HCT116 (cell line): ENCODE results near the gene ZSCAN21. TPM values are rescaled to one million over a fixed set of nuclear protein-coding genes. Genes with fewer than 3 reads are reported as not detected.
A peak's percentile ranks its signal among the peaks of the same experiment; 100 is the strongest.

Experiments
- ATAC-seq: fragments of 200-7000 bp; cut with Tn5 transposase; 2 replicates; pipeline ENCODE4 v1.9.1; 2020; ENCODE audit warnings: mild to moderate bottlenecking, moderate library complexity
- BruUV-seq: library from RNA; stranded (reverse); fragments of 400-500 nt; replicated peaks from 2 replicates; lab custom pipeline; 2021; lab: Mats Ljungman, UMichigan
- CTCF ChIA-PET: fragments of 300-600 bp; sonication (Branson Sonifier 250); formaldehyde crosslinking; loops from one replicate; lab custom pipeline; 2021; ENCODE audit warnings: antibody characterized with exemption; lab: Charles Lee
- POLR2A ChIA-PET: fragments of 300-600, 350-600 bp; sonication (Branson Sonifier 250); formaldehyde crosslinking; loops from one replicate; lab custom pipeline; 2021; ENCODE audit warnings: antibody characterized with exemption; lab: Charles Lee
- RAD21 ChIA-PET, 2 experiments: fragments of 300-600 bp; sonication (Branson Sonifier 250); formaldehyde crosslinking; loops; one replicate each; lab custom pipeline; 2023; ENCODE audit warnings: low total read pairs in 2 of 2; ENCODE audit not compliant: uncharacterized antibody in 2 of 2, unreplicated experiment in 2 of 2, low non-redundant PET in 1 of 2; lab: Charles Lee
- DNase-seq: peaks from one replicate; pipeline ENCODE4 v3.0.0-alpha.2; 2010; ENCODE audit warnings: low read depth, low spot score
- H2AFZ ChIP-seq: fragments of 200-600 bp; shearing (Covaris generic), sonication (generic); 2 replicates; pipeline ENCODE4 v1.6.1; 2017; ENCODE audit warnings: low read depth, mixed run types, mixed read lengths, antibody characterized with exemption, low read length; ENCODE audit not compliant: poor library complexity, severe bottlenecking
- H3K27ac ChIP-seq: 2 replicates; pipeline ENCODE4 v1.5.1; 2012; ENCODE audit warnings: low read depth, low read length
- H3K27me3 ChIP-seq: fragments of 200-600 bp; sonication (generic); 2 replicates; pipeline ENCODE4 v1.6.1; 2016; ENCODE audit warnings: mixed run types, low read length, mixed read lengths; ENCODE audit not compliant: insufficient read depth
- H3K36me3 ChIP-seq, 2 experiments: fragments of 200-500 bp in 1 of 2; fragments of 200-600 bp in 1 of 2; sonication (Bioruptor generic) in 1 of 2; sonication (generic) in 1 of 2; 2 replicates each; pipeline versions ENCODE4 v1.5.1 to v1.6.1; 2014 to 2016; ENCODE audit warnings: low read length in 2 of 2, inconsistent platforms in 1 of 2, mixed read lengths in 1 of 2, mixed run types in 1 of 2; ENCODE audit not compliant: insufficient read depth in 2 of 2, control insufficient read depth in 1 of 2
- H3K4me1 ChIP-seq, 2 experiments: fragments of 200-600 bp in 1 of 2; sonication (generic) in 1 of 2; 2 replicates each; pipeline versions ENCODE4 v1.5.1 to v1.6.1; 2012 to 2017; ENCODE audit warnings: low read length in 2 of 2, inconsistent platforms in 1 of 2, mild to moderate bottlenecking in 1 of 2, mixed read lengths in 1 of 2, mixed run types in 1 of 2, moderate library complexity in 1 of 2; ENCODE audit not compliant: insufficient read depth in 2 of 2, control insufficient read depth in 1 of 2
- H3K4me2 ChIP-seq: fragments of 200-600 bp; sonication (generic); 2 replicates; pipeline ENCODE4 v1.6.1; 2017; ENCODE audit warnings: mixed run types, low read length, mixed read lengths
- H3K4me3 ChIP-seq, 2 experiments: fragments of 200-600 bp in 1 of 2; sonication (generic) in 1 of 2; replicated peaks in 1 of 2; 2 replicates each; pipeline ENCODE4 v1.5.1; 2011 to 2016; ENCODE audit warnings: low read length in 2 of 2, control low read depth in 1 of 2, low read depth in 1 of 2, mild to moderate bottlenecking in 1 of 2, mixed read lengths in 1 of 2, mixed run types in 1 of 2
- H3K79me2 ChIP-seq: fragments of 200-600 bp; sonication (generic); 2 replicates; pipeline ENCODE4 v1.6.1; 2017; ENCODE audit warnings: mild to moderate bottlenecking, mixed run types, low read length, moderate library complexity, mixed read lengths; ENCODE audit not compliant: insufficient read depth
- H3K9ac ChIP-seq: fragments of 200-600 bp; sonication (generic); 2 replicates; pipeline ENCODE4 v1.6.1; 2016; ENCODE audit warnings: low read length, mixed read lengths
- H3K9me2 ChIP-seq: fragments of 200-600 bp; sonication (generic), shearing (Covaris generic); 2 replicates; pipeline ENCODE4 v1.6.1; 2017; ENCODE audit warnings: mixed run types, mild to moderate bottlenecking, moderate library complexity; ENCODE audit not compliant: insufficient read depth
- H3K9me3 ChIP-seq, 2 experiments: fragments of 200-500 bp in 1 of 2; fragments of 200-600 bp in 1 of 2; sonication (Bioruptor generic) in 1 of 2; sonication (generic) in 1 of 2; 2 replicates each; pipeline ENCODE4 v1.6.1; 2014 to 2017; ENCODE audit warnings: low read length in 2 of 2, mixed read lengths in 2 of 2, inconsistent platforms in 1 of 2, low read depth in 1 of 2, mild to moderate bottlenecking in 1 of 2, mixed run types in 1 of 2, moderate library complexity in 1 of 2; ENCODE audit not compliant: control insufficient read depth in 1 of 2, insufficient read depth in 1 of 2
- H4K20me1 ChIP-seq: fragments of 200-600 bp; sonication (generic), shearing (Covaris generic); 2 replicates; pipeline ENCODE4 v1.6.1; 2017; ENCODE audit warnings: mixed run types, mild to moderate bottlenecking, moderate library complexity; ENCODE audit not compliant: insufficient read depth
- ELF1 ChIP-seq: IDR thresholded peaks from 2 replicates; pipeline ENCODE4 v1.6.1; 2012; ENCODE audit warnings: low read depth, borderline replicate concordance
- POLR2A ChIP-seq: IDR thresholded peaks from 2 replicates; pipeline ENCODE4 v1.7.0; 2011; ENCODE audit warnings: borderline replicate concordance; ENCODE audit not compliant: insufficient read depth, insufficient read length; ENCODE audit errors: extremely low read depth
- POLR2AphosphoS5 ChIP-seq: IDR thresholded peaks from 2 replicates; pipeline ENCODE4 v1.6.1; 2011; ENCODE audit warnings: mild to moderate bottlenecking, low read depth, low read length, moderate library complexity
- REST ChIP-seq: IDR thresholded peaks from 2 replicates; pipeline ENCODE4 v1.6.1; 2012; ENCODE audit warnings: low read depth
- YY1 ChIP-seq: IDR thresholded peaks from 2 replicates; pipeline ENCODE4 v1.6.1; 2011; ENCODE audit warnings: low read length, low read depth, moderate library complexity, mild to moderate bottlenecking; ENCODE audit not compliant: insufficient replicate concordance; ENCODE audit errors: extremely low read depth
- ZBTB33 ChIP-seq: IDR thresholded peaks from 2 replicates; pipeline ENCODE4 v1.6.1; 2011; ENCODE audit warnings: mild to moderate bottlenecking, low read length, moderate library complexity; ENCODE audit not compliant: insufficient replicate concordance; ENCODE audit errors: extremely low read depth
- ZFX ChIP-seq: fragments of 450-650 bp; IDR thresholded peaks from 2 replicates; pipeline ENCODE4 v1.6.1; 2017
- intact Hi-C: fragments of 100-400 bp; cut with micrococcal nuclease; formaldehyde crosslinking; loops from 2 replicates; pipeline ENCODE4 v1.10.0; 2022
- total RNA-seq: library from RNA; stranded (reverse); gene quantifications from one replicate; pipeline ENCODE4 v1.2.1, GENCODE V29; 2021; ENCODE audit not compliant: unreplicated experiment

The ZSCAN21 gene
- total RNA-seq, 1 experiment from 2014 or later: 10.3 TPM

- peak within 1 kb of the TSS; percentile 94 for H3K9ac ChIP-seq
- BruUV-seq: no TSS peak
- ChIA-PET CTCF (interaction anchor here (1.5 kb wide), 1 partner anchor 13 kb away, joined by 4 read pairs; the partner anchor contains the start of genes AP4M1 and MCM7), POLR2A (interaction anchor here (1.7 kb wide), 1 partner anchor 13 kb away, joined by 11 read pairs; the partner anchor contains the start of genes AP4M1 and MCM7)
- peak; percentile 78 for TF ChIP-seq ZBTB33
- peak; percentile 96 for TF ChIP-seq POLR2AphosphoS5
- peak; percentile 96 for TF ChIP-seq YY1
- TF ChIP-seq POLR2A: peak; percentile 88
- TF ChIP-seq REST: no peak
- no peak for TF ChIP-seq ELF1
- TF ChIP-seq ZFX: peak; percentile 83
- TF ChIP-seq, all 23 proteins: peak for 5
- H4K20me1 ChIP-seq: peaks cover 3% of the 10 kb centered on the region; the same call in 1 of the 2 replicates
- peak within 1 kb of the TSS; percentile 91 to 93 for H3K4me3 ChIP-seq
- H2AFZ ChIP-seq: no peak within 1 kb of the TSS
- peaks cover 24% of the 10 kb centered on the region for H3K79me2 ChIP-seq
- peak within 1 kb of the TSS; percentile 90 for H3K27ac ChIP-seq
- peak within 1 kb of the TSS; percentile 83 for H3K4me2 ChIP-seq
- RAD21 ChIA-PET: interaction anchor here in 1 of 2 experiments (0.6 kb wide), 1 partner anchor 185 kb away, joined by 3 read pairs; no protein-coding TSS in a partner anchor
- peaks cover 14 to 33% of the 10 kb centered on the region in 2 experiments; a peak in 3 of 4 replicates for H3K36me3 ChIP-seq
- H3K9me2 ChIP-seq: no peaks in the 10 kb centered on the region
- DNase-seq: no peak
- no peaks in the 10 kb centered on the region for H3K27me3 ChIP-seq
- H3K4me1 ChIP-seq: peaks cover 8 to 38% of the 10 kb centered on the region in 2 experiments
- intact Hi-C loops: loop anchor here (1.0 kb wide), 1 partner anchor 11 kb away; no protein-coding TSS in a partner anchor
- H3K9me3 ChIP-seq: no peaks in the 10 kb centered on the region
- peak; percentile 45 for ATAC-seq
Measured at GRCh38 chr7:100088621-100089457, 39.3 kb downstream of the ZSCAN21 start, which contains the start of gene COPS6. TSS of gene COPS6 (plus strand) at chr7:100088969. CDS start at chr7:100088991, 22 bp downstream.
